CD4-positive, alpha-beta T cell treated with Interleukin-2 at 100 ng/mL for 4 hours (primary cell): ENCODE data around the gene UTF1.

Source experiments
- DNase-seq: peaks from one replicate; pipeline ENCODE4 v3.0.0-alpha.2; 2020; ENCODE audit warnings: low spot score

Gene UTF1

GRCh38 chr10:133247681-133248333 is 17.8 kb downstream of the UTF1 start:
- DNase-seq: no peak

DNA sequence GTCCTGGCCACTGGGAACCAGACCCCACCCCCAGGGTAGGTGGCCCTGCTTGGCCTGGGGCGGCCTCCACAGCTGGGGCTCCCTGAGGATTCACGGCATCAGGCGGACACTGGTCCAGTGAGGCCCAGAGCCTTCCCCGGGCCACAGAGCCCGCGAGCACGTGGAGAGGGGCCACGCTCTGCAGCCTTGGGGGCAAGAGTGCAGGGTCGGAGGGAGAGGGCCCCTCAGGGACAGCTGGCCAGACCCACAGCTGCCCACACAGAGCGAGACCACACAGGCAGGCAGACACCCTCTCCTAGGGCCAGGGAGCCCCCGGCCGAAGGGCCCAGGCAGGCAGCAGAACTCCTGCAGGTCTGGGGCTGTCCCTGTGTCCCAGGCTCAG is 18.3 kb downstream of the UTF1 start:
- no peak for DNase-seq

GRCh38 chr10:133249094-133249780 is 19.2 kb downstream of the UTF1 start:
- DNase-seq: no peak

DNA sequence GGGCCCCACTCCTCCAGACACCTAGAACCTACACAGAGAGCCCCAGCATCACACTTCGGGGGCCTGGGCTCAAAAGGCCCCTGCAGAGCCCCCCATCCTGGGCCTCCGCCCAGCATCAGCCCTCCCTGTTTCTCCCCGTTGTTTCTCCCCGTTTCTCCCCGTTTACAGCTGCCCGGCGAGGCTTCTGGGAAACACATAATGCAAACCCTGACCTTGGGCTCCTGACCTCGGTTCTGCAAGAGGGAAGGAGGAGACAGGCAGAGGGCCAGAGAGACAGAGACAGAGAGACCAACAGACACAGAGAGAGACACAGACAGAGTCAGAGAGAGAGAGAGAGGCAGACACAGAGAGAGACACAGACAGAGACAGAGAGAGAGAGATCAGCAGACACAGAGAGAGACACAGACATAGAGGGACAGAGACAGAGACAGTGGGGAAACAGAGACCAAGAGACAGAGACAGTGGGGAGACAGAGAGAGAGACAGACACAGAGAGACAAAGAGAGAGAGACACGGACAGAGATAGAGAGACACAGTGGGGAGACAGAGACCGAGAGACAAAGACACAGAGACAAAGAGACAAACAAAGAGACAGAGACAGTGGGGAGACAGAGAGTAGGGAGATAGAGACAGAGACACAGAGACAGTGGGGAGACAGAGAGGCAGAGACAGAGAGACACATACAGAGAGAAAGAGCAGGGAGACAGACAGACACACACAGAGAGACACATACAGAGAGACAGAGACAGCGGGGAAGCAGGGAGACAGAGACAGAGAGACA is 20.1 kb downstream of the UTF1 start:
- no peak for DNase-seq

- DNase-seq: no peak
Observed at GRCh38 chr10:133251388-133252222, 21.6 kb downstream of the UTF1 start.

- DNase-seq: no peak
Observed at GRCh38 chr10:133252223-133252552, 22.2 kb downstream of the UTF1 start.

GRCh38 chr10:133253361-133253955 is 23.4 kb downstream of the UTF1 start:
- DNase-seq: no peak

DNA sequence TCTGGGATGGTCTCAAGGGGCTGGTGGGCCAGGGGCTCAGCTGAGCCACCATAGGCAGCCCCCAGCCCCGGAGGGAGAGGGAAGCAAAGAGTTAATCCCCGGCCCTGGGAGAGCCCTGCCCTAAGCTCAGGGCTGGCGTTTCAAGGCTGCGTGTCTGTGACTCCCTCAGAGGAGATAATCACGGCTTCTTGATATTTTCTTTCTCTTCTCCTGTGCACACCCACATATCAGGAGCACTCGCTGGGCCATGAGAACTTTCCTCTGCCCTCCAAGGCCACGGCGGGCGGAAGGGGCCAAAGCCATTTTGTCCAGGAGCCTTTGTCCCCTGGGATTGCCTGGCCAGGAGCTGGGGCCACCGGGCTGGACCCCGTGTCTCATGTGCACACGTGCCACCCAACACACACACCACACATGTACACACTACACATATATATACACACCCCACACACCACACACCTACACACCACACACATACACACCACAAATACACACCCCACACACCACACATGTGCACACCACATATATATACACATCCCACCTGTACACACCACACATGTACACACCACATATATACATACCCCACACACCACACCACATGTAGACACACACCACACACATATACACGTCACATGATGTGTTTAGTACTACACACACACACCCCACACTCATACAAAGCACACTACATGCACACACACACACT is 24.6 kb downstream of the UTF1 start:
- DNase-seq: no peak

GRCh38 chr10:133255323-133255722 is 25.3 kb downstream of the UTF1 start:
- DNase-seq: no peak

DNA sequence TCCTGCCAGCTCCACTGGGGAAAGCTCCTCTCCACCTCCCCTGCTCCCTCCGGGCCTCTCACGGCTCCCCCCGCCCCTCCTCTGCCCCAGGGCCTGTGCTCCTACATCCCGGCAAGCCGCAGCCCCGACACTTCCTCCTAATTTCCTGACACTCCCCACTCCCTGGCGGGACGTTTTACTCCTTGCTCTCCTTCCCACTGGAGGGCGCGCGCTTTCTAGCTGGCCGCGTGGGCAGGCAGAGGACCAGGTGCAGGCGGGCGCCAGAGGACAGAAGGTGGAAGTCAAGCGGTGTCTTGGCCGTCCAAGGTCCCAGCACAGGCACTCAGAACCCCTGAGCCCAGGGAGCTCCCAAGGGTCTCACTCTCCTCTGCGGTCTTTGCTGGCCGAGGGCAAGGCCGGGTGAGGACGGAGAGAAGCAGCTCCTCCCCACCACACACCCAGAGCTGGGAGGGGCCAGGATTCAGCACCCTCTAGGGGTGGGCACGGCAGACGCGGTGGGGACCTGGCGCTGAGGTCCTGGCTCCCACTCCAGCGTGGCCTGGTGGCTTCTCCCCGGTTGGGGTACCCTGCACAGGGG is 27.6 kb downstream of the UTF1 start:
- peak; percentile 14 for DNase-seq

DNA sequence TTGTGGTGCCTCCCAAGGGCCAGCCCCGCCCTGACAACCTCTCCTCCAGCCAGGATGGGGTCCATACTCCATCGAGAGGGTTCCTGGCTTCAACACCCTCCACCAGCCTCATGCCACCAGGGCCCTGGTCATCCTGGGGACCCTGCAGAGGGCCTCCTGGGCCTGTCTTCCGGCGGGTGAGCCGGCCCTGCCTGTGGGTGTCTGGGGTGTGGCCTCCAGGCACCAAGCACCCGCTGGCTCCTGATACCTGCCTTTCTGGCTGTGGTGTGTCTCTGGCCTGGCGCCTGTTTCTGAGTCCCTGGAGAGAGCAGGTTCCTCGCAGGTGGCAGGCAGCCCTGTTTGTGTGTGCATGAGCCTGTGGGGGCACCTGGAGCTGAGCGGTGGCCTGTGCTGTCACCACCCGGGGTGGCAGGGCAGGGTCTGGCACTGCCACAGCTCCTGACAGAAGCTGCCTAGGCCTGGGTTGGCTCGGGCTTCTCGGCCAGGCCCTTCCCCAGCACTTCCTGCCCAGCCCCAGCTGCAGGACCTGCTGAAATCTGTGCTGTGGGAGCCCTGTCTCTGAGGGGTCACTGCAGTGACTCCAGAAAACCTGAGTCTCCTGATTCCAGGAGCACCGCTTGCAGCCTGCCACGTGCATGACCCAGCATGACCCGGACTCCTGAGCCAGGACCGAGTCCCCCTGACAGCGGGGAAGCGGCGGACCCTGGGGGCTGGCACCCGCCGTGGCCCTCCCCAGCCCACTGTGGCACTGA is 28.2 kb downstream of the UTF1 start:
- peak; percentile 43 for DNase-seq

- DNase-seq: peak; percentile 95
Observed at GRCh38 chr10:133258818-133259601, 29.0 kb downstream of the UTF1 start.

- DNase-seq: no peak
Observed at GRCh38 chr10:133259602-133259989, 29.6 kb downstream of the UTF1 start.

DNA sequence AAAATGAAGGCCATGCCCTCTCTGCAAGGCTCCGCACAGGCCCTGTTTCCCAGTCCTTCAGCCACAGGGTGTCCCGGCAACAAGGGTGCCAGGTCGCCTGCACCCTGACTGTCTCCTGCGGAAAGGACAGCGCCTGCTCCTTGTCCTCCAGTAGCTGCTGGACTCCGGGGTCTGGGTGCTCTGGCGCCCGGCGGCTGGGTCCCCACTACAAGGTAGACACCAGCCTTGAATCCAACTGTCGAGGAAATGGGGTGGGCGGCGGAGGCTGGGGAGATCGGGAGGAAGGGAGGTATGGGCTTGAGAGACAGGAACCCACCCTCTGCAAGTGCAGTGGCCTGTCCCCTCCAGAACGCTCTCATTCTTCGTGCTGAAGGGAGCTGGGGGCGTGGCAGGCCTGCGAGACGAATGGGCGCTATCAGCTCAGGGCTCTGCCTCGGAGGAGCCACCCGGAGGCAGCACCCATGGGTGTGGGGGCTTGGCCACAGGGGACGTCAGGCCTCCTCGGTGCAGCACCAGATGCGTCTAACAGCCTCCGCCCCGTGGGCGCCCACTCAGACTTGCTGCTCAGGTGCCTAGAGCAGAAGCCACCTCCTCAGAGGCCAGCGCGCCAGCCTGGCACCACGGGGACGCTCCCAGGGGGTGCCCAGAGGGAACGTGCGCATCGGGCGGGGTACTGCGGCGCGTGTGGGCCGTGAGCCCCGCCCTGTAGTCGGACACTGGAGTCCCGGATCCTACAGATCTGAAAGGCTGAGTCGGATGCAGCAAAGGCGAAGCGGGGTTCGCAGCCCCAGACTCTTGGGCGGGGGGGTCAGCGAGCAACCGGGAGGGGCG is 31.1 kb downstream of the UTF1 start:
- DNase-seq: peak; percentile 64

DNA sequence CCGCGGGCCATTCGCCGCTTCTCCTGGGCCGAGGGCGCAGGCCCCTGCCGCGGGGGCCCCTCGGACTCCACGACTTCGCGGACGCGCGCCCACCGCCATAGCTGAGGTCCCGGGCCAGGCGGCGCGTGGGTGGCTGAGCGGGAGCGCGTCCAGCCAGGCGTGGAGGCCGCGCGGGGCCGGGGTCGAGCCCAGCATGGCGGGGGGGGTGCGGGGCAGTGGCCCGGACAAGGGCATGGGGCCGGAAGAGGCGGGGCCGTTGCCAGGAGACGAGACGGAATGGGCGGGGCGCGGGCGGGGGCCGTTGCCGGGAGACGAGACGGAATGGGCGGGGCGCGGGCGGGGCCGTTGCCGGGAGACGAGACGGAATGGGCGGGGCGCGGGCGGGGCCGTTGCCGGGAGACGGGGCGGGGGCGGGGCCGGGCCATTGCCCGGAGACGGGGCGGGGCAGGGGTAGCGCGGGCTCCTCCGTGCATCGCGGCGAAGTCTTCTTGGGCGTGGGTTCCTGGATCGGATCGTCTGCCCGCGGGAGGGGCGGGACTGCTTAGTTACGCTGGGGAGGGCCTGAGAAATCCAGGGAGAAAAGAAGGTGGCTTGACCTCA is 31.8 kb downstream of the UTF1 start:
- DNase-seq: peak; percentile 88

DNA sequence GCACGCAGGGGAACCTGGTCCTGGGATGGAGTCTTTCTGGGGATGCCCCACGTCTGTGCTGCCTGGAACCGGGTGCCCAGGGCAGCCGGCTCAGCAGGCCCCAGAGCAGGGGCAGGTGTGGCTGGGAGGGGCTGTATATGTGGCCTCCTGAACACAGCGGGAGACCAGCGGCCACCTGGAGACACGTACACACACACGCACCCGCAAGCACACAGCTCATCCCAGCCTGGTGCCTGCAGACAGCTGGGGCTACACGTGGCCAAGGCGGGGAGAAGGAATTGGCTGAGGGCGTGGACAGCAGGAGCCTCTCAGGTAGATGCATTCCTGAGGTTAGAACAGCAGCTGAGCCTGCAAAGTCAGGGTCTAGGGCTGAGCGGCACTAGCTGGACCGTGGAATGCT is 32.7 kb downstream of the UTF1 start:
- no peak for DNase-seq

GRCh38 chr10:133263674-133264073 is 33.7 kb downstream of the UTF1 start:
- DNase-seq: no peak

DNA sequence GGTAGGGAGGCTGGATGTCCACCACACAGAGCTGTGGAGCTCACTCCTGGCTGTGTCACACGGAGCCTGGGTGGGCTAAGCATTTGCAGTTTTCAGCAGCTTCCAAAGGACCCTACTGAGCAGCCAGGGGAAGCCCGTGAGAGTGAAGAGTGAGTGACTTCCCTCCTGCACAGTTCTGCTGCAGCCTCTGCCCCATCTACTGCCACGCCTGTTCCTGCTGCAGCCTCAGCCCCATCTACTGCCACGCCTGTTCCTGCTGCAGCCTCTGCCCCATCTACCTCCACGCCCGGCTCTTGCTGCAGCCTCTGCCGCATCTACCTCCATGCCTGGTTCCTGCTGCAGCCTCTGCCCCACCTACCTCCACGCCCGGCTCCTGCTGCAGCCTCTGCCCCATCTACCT is 34.4 kb downstream of the UTF1 start:
- peak; percentile 68 for DNase-seq
